Activated CD4-positive, alpha-beta T cell treated with anti-CD3 and anti-CD28 coated beads, Interleukin-2, Interleukin-6, amounts not matched to agents 100 ng/mL and 50 ng/mL, durations not matched to agents 16 hours and 8 hours (primary cell): Measurements from ENCODE around the gene UBAC1.
"Not testable (repeated sequence)": the region's sequence is repeated elsewhere in the genome, so short reads cannot be mapped to it uniquely, and the experiment has no call there.

Source experiments
- DNase-seq: peaks from one replicate; pipeline ENCODE4 v3.0.0-alpha.2; 2020

UBAC1 gene

DNA sequence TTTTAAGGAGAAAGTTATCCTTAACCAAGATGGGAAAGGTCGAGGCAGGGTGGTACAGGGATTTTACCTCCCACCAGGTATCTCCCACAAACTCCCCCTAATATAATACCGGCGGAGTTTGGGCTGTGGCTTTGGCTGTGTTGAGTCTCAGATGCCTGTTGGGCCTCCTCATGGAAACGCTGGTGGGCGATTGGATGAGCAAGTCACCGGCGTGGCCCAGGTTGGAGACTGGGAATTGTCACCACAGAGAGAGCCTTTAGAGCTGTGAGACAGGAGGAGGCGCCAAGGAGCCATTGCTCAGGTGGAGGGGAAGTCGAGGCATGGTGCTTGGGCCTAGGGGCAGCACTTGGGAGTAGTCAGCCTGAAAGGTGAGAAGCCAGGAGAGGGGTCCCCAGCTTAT lies 50.4 kb downstream of the UBAC1 start:
- DNase-seq: no peak

DNA sequence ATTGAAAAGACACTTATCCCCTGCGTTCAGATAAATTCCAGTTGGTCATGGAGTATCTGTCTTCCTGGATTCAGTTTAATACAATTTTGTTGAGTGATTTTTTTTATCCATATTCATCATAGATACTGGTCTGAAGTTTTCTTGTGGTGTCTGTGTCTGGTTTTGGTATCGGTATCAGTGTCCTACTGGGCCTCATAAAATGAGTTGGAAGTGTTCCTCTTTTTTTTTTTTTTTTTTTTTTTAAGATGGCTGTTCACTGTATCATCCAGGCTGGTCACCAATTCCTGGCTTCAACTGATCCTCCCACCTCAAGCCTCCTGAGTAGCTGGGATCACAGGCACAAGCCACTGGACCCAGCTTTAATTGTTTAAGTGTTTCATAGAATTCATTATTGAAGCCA lies 51.0 kb downstream of the UBAC1 start:
- DNase-seq: no peak

DNA sequence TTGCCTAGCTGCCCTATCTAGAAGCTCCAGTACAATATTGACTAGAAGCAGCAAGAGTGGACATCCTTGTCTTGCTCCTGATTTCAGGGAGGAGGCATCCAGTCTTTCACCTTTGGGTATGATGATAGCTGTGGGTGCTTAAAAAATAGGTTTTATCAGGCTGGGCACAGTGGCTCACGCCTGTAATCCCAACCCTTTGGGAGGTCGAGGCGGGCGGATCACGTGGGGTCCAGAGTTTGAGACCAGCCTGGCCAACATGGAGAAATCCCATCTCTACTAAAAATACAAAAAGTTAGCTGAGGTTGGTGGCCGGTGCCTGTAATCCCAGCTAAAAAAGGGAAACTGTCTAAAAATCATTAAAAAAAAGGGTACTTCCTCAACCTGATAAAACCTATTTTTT lies 51.8 kb downstream of the UBAC1 start:
- DNase-seq: no peak

DNA sequence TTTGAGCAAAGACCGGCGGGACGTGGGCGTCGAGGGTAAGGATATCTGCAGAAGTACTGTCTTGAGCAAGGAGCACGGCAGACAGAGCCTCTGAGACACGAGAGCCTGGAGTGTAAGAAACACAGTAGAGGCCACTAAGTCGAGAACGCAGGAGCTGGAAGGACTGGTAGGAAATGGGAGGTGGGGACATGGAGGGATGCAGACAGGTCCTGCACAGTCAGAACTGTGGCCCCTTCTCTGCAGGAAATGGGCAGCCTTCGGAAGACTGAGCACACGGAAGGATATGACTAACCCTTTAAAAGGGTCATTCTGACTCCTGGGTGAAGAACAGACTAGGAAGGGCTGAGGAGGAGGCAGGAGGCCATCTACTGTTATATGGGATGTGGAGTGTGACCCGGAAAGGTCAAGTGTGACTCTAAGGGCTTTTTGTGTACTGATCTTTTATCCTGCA lies 52.4 kb downstream of the UBAC1 start:
- peak; percentile 36 for DNase-seq

DNA sequence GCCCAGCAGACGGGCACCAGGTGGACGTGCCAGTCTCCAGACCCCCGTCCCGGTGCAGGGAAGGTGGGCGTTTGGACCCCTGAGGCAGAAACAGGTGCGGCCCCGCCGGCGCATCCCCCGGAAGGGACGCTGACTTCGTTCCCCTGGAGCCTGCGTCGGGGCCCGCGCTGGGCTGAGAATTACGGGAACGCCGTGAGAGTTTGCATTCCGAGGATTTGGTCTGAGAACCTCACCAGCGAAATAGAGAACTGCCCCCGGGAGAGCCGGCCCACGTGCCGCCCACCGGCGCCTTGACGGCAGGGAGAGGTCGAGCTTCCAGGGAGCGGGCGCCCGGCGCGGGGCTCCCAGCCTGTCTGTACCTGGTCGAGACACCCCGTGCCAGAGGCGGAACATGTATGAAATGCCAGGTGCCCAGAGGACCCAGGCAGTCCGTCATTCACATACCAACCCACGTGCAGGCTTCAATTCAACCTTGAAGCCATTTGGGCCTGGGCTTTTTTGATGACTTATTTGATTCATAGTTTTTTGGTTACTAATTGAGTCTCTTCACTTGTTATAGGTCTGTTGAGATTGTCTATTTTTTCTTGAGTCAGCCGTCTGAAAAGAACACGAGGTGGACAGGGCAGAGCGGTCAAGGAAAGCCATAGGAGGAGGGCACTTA lies 53.0 kb downstream of the UBAC1 start:
- no peak for DNase-seq

DNA sequence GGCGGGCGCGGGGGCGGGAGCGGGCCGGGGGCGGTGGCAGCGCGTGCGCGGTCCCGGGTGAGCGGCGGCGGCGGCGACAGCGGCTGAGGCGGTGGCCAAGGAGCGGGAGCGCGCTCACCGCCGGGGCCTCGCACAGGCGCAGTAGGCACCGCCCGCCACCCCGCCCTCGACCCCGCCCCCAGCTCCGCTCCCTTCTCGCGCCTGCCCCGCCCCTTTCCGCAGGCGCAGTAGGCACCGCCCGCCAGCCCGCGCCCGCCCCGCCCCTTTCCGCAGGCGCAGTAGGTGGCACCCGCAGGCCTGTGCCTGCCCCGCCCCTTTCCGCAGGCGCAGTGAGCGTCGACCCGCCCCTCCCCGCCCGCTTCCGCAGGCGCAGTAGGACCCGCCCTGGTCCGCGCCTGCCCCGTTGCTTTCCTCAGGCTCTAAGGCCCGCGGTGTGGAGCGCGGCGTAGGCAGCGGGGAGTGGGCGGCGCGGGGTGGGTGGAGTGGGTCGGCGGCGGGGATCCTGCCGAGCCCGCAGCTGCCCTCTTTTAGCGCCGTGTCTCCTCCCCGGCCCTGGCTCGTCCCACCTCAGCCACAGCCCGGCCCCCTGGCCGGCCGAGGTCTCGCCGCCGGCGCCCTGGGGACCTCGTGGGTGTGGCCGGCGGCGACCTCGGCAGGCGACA lies 53.6 kb downstream of the UBAC1 start, which contains the start of gene CAMSAP1:
Gene CAMSAP1 (minus strand): TSS at position 116 of the 662 bp plus-strand sequence. CDS start 387 bp downstream, outside the sequence.
- DNase-seq: peak; percentile 96

DNA sequence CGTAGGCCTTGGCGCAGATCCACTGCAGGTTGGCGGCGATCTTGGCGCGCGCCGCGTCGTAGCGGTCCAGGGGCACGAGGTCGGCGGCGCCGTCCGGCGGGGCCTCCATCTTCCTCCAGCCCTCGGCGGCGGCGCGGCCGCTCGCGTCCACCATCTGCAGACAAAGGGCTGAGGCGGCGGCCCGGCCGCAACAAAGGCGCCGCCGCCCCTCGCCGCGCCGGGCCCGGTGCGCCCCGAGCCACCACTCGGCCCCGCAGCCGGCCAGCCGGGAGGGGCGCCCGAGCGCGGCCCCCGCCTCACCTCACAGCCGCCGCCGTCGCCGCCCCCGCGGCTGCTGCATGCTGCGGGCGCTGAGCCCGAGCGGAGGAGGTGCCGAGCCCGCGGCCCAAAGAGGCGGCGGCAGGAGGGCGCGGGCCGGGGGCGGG lies 54.2 kb downstream of the UBAC1 start:
- peak; percentile 36 for DNase-seq

DNA sequence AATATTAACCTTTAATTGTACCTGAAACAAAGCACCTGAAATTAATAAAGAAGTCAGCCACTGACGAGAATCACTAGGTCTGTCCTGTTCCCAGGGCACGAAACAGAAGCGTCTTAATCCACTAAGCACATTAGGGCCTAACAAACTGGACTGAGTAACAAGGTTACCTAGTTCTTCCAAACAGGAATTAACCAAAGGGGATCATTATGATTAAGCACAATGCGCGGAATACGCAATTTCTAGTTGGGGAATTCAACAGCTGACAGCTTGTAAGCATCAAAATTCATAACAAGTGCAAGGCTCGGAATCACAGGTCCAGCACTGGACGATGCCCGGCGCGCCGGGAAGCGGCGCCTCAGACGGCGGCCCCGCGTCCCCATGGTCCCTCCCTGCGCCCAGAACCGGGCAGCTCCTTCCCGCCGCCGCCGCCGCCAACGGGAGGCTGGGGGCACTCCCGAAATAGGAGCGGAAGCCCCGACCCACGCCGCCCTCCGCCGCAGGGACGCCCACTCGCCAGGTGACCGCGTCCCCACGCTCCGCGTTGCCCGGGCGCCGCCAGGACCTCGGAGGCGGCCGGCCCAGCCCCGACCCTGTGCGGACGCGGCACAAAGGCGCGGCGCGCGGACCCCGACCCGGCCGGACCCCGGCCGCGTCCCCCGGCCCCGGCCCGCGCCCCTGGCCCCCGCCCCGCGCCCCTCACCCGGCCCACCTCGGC lies 54.7 kb downstream of the UBAC1 start:
- DNase-seq: no peak

DNA sequence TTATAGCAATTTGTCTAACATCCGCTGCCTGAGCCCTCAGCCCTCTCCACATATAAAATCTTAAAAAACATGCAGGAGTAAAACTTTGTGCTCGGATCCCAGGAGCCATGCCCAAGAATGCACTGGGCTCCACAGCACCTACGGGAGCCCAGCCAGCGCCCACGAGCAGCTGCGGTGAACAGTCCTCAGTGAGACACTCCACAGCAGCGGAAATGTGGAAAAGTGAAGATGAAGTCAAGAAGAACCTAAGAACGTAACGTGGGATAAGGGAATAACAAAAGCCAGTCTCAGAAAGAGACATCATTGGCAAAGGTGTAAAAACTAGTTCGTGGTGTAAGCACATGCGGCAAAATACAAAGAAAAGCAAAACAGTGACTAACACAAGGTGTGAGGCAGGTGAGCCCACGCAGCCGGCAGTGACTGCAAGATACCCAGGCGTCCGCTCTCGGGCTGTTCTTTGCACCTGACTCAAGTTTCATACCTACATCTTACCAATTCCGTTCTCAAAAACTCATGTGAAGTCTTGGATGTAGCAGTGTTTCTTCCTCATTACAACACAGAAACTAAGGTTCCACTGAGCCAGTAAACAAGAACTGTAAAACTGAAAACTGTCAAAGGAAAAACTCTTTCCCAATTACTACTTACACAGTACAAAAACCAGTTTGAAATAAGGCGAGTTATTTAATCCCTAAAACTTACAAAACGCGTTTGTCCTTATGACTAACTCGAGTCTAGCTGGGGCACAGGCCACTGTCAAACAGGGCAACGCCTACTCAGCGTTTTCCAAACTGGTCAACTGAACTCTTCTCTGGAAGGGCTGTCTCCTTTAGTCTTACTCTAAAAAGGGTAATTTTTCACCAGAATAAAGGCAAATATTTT lies 55.6 kb downstream of the UBAC1 start:
- peak; percentile 56 for DNase-seq

DNA sequence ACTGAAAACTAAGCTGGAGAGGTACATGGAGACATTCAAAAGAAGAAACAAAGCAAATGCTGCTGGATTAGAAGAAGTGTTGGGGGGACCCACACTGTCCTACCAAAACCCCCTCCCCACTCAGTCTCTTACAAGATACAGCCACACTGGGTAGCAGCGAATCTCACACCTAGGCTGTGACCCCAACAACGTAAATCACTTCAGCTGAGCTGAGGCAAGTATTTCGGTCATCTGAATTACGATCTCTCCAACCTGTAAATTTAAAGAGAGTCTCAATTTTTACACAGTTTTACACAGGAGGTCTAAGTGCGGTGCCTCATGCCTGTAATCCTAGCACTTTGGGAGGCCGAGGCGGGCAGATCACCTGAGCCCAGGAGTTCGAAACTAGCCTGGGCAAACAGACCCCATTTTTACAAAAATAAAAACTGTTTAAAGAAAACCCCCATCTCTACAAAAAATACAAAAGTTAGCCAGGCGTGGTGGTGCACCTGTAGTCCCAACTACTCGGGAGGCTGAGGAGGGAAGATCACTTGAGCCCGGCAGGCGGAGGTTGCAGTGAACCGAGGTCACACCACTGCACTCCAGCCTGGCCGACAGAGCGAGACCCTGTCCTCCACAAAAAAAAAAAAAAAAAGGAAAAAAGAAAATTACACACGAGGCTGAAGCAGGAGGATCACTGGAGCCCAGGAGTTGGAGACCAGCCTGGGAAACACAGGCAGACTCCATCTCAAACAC lies 57.2 kb downstream of the UBAC1 start:
- no peak for DNase-seq

DNA sequence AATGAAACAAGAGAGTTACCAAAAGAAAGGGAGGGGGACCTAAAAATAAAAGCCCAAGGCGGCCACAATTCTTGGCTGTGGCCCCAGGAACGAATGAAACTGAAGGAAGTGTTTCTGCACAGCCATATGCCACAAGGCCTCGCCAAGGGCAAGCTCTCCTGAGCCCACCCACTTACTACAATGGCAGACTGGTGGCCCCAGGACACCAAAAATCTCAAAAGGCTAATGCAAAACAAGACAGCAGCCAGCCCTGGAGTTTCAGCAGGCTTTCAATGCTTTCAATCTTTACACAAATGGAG lies 57.9 kb downstream of the UBAC1 start:
- DNase-seq: no peak

DNA sequence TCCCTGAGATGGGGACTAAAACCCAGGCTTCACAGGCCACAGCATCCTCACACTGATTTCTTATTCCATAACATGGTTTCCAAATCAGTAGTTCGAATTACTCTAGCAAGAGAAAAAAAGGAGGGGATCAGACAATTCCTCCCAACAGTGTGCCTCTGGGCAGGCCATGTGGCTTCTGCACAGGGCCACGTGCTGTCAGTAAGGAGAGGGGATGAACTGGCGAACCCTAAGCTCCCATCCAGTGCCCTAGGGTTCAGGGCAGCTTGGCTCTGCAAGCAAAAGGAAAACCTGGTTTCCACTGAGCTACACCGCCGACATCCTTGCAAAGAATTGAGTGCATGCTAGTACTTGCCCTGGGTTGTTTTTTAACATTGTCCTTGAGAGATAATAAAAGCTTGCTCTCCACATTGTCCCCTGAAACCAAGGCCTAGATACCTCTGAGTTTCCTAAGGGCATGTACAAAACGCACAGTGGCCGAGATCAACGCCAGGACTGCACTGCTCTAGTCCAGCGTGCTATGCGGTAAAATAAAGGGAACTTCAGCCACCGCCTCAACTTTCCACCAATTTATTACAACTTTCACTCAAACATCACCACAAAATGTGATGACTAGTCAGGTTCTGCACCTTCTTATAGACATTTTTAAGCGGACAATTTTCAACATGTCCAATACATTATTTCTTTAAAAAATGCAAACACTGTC lies 58.4 kb downstream of the UBAC1 start:
- DNase-seq: no peak

DNA sequence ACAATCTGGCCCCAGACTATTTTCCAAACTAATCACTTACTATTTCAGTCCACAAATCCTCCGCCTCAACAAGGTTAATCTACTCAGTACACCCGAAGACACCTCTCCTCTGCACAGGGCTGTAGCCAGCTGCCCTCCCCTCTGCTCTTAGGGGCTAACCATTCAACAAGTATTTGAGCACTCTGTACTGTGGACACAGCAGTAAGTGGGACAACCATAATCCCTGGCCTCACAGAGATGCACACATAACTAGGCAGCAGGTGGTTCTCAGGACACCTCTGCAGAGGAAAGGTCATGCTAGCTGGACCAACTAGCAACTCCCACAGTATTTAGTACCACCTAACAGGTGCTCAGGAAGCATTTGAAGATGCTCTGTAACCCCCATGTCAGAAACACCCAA lies 59.3 kb downstream of the UBAC1 start:
- no peak for DNase-seq

DNA sequence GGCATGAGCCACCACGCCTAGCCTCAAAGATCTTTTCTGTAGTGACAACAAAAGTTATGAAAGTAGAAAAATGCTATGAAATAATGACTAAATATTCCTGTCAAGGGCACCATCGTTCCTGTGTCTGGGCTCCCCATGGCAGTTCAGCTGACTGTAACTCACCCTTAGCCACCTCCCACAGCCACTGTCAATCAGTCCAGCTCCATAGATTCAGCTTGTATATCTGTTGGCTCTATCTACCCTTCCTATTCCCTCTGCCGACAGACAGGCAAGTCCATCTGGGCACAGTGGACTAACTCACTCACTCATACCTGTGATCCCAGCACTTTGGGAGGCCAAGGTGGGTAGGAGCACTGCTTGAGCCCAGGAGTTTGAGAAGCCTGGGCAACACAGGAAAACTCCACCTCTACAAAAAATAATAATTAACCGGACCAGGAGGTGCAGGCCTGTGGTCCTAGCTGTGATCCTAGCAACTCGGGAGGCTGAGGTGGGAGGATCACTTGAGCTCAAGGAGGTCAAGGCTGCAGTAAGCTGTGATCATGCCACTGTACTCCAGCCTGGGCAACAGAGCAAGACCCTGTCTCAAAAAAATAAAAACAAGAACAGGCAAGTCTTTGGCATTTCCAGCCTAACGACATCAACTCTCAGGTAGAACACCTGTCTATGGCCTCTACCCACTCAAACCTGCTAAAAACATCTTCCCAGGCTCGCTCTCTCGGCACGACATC lies 60.0 kb downstream of the UBAC1 start:
- no peak for DNase-seq

DNA sequence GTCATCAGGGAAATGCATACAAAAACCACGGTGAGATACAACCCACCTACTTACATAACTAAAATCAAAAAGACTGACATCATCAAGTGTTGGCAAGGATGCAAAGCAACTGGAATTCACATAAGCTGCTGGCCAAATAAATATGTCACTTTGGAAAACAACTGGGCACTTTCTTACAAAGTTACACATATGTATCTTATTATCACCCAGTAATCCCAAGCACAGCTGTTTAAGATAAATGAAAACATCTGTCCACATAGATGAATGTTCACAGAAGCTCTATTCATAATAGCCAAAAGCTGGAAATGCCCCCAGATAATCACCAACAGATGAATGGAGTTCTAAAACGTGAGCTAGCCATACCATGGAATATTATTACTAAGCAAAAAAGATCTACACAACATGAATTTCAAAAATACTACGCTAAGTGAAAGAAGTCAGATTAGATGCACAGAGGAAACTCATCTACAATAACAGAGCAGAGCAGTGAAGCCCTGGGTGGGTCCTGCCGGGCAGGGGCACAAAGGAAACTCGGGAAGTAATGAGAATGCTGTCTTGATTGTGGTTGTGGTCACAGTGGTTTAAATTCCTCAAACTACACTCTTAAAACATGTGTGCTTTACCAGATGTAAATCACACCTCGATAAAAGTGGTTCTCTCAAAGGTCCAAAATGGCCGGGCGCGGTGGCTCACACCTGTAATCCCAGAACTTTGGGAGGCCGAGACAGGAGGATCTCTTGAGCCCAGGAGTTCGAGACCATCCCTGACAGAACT lies 62.4 kb downstream of the UBAC1 start:
- DNase-seq: no peak

DNA sequence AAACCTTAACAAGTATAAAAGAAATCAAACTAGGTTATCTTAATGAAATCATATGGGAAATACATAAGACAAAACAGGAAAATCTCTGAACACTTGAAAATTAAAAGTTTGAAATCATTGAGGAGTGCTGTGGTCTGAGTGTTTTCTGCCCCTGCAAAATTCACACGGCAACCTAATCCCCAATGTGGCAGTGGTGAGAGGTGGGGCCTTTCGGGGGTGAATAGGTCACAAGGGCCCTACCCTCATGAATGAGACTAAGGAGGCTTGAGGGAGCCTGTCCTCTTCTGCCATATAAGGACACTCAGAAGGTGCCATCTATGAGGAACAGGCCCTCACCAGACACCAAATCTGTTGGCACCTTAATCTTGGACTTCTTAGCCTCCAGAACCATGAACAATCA lies 64.5 kb downstream of the UBAC1 start:
- no peak for DNase-seq

DNA sequence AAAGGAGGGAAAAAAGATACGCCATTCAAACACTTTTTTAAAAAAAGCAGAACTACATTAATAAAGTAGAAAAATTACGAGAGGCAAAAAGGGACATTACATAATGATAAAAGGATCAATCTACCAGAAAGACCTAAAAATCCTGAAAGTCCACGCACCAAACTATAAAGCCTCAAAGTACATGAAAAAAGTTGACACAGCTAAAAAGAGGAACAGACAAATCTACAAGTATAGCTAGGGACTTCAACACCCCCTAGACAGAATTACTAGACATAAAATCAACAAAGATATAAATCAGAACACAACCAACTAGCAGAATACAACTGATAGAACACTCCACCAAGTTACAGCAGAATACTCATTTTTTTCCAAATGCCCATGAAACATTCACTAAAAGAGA lies 65.0 kb downstream of the UBAC1 start:
- no peak for DNase-seq

DNA sequence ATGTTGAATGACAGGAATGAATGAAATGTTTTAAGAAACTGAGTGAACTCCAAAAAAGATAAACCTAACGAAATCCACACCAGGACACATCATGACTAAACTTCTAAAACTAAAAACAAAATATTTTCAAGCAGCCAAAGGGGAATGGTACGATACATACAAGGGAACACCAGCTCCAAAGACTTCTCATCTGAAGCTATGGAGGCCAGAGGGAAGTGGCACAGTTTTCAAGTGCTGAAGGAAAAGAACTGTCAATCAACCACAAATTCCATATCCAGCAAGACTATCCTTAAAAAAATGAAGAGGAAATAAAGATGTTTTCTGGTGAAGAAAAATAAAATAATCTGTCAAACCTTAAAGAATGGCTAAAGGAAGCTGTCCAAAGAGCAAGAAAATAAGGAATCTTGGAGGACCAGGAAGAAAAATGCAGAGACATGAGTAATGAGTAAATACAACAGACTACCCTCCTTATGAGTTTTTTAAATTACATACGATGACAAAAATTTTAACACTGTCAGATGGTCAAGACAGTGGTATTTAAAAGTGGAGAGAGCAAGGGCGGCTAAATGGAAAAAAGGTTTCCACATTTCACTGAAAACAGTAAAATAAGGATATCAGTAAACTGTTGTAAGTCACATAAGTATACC lies 65.8 kb downstream of the UBAC1 start:
- DNase-seq: no peak

DNA sequence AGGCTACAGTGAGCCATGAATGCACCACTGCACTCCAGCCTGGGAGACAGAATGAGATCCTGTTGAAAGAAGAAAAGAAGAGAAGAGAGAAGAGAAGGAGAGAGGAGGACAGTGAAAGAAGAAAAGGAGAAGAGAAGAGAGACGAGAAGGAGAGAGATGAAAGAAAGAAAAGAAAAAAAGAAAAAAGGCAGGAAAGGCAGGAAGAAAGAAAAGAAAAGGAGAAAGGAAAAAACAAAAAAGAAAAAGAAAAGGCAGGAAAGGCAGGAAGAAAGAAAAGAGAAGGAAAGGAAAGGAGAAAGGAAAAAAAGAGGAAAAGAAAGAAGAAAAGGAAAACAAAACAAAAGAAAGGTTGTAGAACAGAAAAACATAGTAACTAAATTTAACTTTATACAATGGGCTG lies 68.1 kb downstream of the UBAC1 start:
- DNase-seq: no peak

DNA sequence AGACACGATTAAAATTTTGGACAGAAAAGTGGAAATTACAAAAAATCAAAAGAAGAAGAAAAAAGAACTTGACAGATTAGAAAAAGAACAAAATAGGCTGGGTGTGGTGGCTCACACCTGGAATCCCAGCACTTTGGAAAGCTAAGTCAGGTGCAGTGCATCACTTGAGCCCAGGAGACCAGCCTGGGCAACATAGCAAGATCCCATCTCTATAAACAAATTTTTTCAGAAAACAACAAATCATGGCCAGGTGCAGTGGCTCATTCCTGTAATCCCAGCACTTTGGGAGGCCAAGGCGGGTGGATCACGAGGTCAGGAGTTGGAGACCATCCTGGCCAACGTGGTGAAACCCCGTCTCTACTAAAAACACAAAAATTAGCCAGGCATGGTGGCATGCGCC lies 68.8 kb downstream of the UBAC1 start:
- not testable (repeated sequence) for DNase-seq
